Skin epidermis (tissue), 12 donors: ENCODE results near the gene KRTAP3-1.
"Not testable (repeated sequence)": the region's sequence is repeated elsewhere in the genome, so short reads cannot be mapped to it uniquely, and the experiment has no call there.

Experiments used
- H3K27ac ChIP-seq, 21 experiments: fragments of 200-600 bp; sonication (generic) in 11 of 21; one replicate each; pipeline ENCODE4 v1.5.0; 2020; ENCODE audit warnings: mild to moderate bottlenecking in 3 of 21, inconsistent platforms in 2 of 21, moderate library complexity in 2 of 21
- H3K4me3 ChIP-seq, 7 experiments: fragments of 200-600 bp; sonication (generic) in 2 of 7; one replicate each; pipeline ENCODE4 v1.5.0; 2020; ENCODE audit warnings: inconsistent platforms in 2 of 7, mild to moderate bottlenecking in 2 of 7, moderate library complexity in 1 of 7

KRTAP3-1 gene

DNA sequence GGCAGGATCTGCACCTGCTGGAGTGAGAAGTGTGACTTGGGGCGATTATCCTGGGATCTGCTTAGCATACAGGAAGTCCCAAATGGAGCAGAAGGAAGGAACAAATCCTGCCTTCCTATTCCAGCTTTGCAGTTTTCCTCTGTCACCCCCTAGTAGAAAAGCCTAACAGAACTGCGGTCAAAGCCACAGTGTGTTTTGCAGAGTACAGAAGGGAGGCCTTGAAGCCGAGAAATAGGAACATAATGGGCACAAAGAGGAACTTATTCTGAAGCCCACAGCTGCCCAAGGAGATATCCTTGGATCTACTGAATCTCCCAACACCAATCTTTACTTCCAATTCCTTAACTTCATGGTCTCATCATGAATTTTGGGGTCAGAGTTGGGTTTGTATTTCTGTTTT, 9.6 kb upstream of the KRTAP3-1 start:
- Histone ChIP-seq H3K27ac (no peak overlapping the region), H3K4me3 (no peak overlapping the region)

DNA sequence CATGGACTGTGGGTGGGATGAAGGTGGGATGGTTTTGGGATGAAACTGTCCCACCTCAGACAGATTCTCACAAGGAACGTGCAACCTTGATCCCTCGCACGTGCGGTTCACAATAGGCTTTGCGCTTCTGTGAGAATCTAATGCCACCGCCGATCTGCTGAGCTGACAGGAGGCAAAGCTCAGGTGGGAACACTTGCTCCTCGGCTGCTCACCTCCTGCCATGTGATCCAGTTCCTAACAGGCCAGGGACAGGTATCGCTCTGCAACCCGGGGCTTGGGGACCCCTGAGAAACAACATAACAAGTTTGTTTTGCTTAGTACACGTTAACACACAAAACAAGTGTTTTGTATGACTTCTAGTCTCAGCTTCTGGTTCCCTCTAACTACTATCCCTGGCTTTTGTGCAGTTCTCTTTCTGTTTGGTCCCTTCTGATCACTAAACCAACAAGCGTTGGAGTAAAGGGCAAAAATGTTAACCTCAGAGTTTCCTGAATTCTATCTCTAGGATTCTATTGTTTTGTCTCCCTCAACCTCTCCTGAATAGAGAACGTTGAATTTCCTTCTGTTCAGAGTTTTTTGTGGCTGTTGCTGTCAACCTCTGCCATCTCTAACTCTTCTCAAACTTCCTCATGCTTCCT, 7.8 kb upstream of the KRTAP3-1 start:
- Histone ChIP-seq H3K27ac (no peak overlapping the region), H3K4me3 (no peak overlapping the region)

DNA sequence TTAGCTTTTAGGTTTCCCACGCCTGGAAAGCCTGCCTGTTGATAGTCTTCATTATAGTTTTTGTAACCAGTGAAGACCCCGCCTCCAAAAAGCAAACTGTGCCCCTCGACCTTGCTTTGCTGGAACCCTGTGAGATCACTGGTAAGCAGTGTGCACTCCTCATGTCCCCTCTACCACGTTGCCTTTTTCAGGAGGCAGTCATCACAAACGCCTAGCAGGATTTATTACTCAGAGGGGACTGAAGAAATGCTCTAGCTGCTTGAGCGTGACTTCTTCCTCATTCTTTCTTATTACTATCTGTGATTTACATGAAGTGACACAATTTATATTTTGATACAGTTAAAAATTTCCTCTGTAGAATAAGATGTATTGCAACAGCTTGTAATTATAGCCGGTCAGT, 6.5 kb upstream of the KRTAP3-1 start:
- H3K27ac ChIP-seq = no peak overlapping the region
- no peak overlapping the region for H3K4me3 ChIP-seq

DNA sequence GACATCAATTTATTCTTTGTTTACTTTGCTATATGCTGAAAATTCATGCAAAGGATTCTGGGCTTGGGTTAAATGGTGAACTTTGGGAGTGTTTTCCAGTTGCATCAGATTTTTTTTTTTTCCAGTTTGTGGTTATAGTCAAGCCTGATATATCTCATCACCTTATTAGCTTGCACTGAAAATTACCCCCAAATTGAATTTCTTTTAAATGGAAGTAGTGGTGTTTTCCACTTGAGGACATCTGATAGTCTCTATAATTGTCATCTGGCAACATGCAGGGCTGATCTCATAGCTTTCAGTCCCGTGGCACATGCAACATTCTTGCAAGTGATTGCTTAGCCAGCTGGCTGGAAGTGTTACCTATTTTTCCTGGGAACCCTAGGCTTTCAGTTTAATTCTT, 4.7 kb upstream of the KRTAP3-1 start:
- Histone ChIP-seq H3K27ac (no peak overlapping the region), H3K4me3 (no peak overlapping the region)

DNA sequence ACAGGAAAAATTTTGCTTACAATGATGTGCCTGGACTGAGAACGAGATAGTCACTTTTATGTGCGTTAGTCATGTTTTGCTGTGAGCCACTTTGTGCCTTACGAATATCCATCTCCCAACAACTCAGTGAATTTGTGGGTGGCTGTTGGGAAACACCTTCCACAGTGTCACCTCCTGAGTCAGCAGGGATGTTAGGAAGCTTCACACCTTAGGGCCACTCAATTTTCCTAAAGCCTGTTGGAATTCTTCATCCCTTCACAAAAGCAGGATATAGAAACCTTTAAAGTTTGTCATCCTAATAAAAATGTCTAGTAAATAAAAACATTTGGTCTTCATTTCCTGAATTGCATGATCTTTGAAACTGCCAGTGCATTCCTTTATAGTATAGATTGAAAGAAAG, 4.3 kb upstream of the KRTAP3-1 start:
- no peak overlapping the region for H3K4me3 ChIP-seq
- H3K27ac ChIP-seq = no peak overlapping the region

DNA sequence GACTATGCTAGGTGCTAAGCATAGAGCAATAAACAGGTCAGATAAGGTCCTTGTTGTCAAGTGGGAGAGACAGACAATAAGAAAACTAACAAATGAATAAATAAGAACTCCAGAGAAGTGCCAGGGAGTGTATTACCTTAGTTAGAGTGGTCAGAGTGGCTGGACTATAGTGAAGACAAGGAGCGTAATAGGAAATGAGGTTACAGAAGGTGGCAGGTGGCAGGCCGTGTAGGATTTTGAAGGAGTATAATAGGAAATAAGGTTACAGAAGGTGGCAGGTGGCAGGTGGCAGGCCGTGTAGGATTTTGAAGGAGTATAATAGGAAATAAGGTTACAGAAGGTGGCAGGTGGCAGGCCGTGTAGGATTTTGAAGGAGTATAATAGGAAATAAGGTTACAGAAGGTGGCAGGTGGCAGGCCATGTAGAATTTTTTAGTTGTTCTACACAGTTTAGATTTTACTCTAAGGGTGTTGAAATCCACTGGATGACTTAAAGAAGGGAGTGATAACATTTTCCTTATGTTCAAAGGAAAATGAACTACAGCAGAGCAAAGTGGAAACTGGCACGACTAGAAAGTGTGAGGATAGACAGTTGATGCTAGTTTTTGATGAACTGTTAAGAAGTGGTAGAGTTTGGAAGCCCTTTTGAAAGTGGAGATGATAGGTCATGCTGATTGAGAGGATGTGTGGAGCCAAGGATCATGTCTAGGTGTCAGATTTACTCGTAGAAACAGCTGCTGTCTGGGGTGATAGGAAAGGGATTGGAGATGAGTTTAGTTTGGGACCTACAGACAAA, 3.6 kb upstream of the KRTAP3-1 start:
- Histone ChIP-seq H3K4me3 (no peak overlapping the region), H3K27ac (no peak overlapping the region)

DNA sequence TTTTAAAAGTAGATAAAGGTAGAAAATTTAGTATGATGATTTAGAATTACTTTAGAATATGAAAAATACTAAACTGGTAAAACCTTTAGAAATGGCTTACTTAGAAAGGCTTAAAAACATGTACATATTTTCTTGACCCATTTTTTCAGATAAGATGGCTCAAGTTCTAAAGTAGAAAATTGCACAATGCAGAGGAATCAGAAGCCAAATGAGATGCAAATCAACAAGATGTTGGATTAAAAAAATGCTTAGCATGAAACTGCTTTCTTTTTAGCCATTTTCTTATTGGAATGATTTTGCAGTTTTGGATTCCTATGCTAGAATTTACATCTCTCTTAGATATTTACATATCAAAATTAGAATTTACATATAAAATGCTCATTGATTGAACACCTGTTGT, 1.5 kb upstream of the KRTAP3-1 start:
- Histone ChIP-seq H3K27ac (no peak overlapping the region), H3K4me3 (no peak overlapping the region)

DNA sequence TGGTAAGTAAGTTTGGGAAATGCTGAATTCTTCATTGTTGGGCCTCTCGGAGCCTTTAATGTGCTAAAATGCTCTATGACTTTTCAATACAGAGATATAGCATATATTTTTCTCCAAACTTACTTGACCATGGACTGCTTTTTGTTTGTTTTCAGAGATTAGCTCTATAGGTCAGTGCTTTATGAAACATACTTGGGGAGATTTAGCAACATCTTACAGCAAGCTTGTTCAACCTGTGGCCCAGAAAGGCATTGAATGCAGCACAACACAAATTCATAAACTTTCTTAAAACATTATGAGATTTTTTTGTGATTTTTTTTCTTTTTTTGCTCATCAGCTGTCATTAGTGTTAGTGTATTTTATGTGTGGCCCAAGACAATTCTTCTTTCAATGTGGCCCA, 1.0 kb upstream of the KRTAP3-1 start:
- Histone ChIP-seq H3K4me3 (no peak overlapping the region), H3K27ac (no peak overlapping the region)

DNA sequence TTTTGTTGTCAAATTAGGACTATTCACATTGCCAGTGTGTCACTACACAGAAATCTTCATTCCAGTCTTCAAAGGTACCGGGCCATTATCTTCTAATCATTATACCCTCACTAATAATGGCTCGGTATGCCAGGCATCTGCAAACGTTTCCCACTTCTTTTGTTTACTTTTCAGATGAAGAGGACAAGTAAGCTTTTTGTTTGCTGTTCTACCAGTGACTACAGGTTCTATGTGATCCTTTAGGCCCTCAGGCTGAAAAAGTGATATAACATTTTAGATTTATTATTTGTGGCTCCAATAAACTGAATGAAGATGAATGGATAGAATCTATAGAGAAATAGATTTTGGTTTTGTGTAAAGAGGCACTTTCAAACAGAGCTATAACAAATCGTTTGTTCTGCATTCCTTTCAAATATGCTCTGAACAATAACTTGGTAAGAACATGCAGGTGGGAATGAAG, 403 bp upstream of the KRTAP3-1 start:
- no peak overlapping the region for H3K4me3 ChIP-seq
- H3K27ac ChIP-seq = no peak overlapping the region

DNA sequence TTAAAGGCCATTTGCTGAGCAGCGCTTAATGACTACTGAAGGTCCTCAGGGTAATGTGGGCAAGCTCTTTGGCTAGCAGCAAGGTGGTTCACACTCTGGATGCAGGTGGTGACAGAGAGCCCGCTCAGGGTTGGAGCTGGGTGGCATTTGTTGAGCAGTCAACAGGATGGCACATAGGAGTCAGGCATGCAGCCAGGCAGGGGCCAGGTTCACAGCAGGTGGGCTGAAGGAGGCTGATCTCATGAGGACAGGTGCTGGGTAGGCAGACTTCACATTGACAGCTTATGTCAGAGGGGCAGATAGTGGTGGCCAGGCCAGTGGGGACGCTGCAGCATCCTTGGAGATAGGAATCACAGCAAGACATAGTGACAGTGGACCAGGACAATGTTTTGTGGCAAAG, 4.5 kb downstream of the KRTAP3-1 start:
- no peak overlapping the region for H3K27ac ChIP-seq
- H3K4me3 ChIP-seq = no peak overlapping the region

DNA sequence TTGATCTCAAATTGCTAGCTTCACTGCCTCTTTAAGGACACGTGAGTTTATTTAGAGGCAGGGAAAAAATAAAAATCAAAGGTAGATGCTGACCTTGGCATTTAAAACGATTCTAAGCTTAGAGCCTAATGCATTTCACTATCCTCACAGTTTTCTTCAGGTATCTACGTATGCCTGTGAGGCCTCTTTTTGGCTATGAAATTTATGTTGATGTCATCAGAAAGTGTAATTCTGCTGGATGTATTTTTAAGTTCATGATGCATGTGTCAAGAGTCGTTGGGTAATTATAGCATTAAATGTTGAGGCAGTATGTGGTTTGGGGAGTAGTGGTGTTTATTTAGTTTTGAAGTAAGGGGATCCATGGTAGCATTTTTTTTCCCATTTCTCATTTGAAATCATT, 5.0 kb downstream of the KRTAP3-1 start:
- Histone ChIP-seq H3K27ac (no peak overlapping the region), H3K4me3 (no peak overlapping the region)

DNA sequence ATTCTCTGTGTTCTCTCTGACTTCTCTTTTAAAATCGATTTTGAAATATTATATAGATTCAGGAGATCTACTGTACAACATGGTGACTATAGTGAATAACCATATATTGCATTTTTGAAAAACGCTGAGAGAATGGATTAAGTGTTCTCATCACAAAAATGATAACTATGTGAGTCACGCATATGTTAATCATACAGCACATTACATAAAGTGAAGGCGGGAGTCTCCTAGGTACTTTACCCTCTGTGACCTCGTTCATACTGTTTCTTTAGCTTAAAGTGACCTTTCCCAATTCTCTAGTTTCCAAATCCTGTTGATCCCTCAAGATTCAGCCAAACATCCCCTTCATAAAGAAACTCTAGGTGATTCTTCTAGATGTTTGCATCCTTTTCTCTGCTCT, 6.1 kb downstream of the KRTAP3-1 start:
- Histone ChIP-seq H3K4me3 (no peak overlapping the region), H3K27ac (no peak overlapping the region)

DNA sequence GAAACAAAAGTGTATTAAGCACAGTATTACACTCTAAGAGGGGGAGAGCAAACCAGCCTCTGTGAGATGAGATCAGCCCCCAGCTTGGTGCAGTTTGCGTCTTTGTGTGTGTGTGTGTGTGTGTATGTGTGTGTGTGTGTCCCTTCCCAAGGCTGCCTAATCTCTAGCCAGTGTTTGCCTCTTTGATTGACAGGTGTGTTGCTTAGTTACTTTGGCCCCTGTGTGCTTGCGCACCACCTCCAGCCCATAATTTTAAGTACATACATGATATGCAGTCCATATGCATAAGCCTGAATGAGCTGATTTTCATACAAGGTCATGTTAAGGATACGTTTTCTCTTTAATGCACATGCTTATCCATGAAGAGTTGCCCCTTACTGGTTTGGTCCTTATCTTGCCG, 7.1 kb downstream of the KRTAP3-1 start:
- Histone ChIP-seq H3K27ac (no peak overlapping the region), H3K4me3 (no peak overlapping the region)

DNA sequence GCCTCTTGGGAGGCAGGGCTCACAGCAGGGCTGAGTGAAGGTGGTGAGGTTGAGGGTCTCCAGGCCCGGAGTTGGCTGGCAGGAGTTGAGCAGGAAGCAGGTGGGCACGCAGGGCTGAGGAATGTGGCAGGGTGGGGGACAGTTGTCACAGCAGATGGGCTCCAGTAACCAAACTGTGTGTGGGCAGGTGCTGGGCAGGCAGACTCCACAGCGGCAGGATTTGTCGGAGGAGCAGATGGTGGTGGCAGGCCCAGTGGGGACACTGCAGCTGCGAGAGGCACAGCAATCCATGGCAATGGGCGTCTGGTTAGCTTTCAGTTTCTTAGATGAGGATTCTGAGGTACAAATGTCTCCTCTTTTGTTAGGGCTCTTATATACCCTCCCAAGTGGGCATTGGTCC, 9.4 kb downstream of the KRTAP3-1 start, which contains the start of gene KRTAP3-2:
KRTAP3-2 (minus strand) TSS at position 344 of the 400 bp plus-strand sequence; CDS start at position 291, 53 bp downstream.
- H3K4me3 ChIP-seq, H3K27ac ChIP-seq: not testable (repeated sequence)

DNA sequence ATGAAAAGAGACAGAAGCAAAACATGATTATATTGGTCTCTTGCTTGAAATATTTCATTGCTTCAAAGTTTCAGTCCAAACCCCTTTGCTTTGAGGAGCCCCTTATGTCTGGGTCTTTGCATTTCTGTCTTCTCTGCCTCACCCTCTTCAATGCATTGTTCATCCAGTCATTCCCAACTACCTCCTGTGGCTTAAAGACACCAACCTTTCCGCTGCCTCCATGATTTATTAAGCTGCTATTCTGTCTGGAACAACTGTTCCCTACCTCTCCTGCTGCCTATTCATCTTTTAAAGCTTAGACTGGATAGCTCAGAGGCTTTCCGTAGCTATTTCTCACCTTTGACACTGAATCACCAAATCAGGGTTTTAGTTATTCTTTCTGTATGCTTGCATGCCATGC, 11.6 kb downstream of the KRTAP3-1 start:
- no peak overlapping the region for H3K4me3 ChIP-seq

DNA sequence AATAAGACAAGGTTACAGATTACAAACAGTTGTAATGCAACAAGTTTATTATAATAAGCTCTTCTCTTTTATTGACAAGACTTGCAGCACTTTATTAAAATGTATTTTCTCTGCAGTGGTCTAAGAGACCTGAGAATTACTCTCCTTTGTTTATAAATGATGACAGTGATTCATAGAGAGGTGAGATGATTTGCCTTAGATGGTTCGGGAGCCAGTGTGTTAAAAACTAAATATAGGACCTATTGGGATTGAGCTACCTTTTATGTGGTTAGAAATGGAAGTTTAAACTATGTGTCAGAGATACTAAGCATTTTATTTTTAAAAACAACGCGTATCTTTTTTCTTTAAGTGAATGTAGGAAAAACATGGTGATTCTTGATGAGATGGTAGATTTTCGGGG, 12.1 kb downstream of the KRTAP3-1 start:
- Histone ChIP-seq H3K27ac (no peak overlapping the region), H3K4me3 (no peak overlapping the region)

More for the DNA sequence above, 11.6 kb downstream of the KRTAP3-1 start:
- H3K27ac ChIP-seq = no peak overlapping the region

DNA sequence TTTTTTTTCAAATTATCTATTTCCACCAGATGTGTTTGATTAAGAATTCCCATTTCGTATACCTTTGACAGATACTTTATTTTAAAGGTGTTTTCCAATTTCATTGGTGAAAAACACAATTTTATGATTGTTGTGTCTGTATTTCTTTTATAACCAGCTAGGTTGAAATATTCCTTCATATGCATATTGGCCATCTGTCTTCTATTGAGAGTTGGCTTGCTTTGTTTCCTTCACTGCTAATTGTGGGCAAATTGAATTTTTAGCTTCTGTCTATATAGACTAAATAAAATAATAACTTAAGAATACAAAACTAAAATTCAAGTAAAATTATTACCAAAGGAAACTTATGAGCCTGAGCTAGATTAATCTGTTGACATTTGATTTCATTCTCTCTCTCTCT, 13.8 kb downstream of the KRTAP3-1 start:
- Histone ChIP-seq H3K27ac (no peak overlapping the region), H3K4me3 (no peak overlapping the region)

DNA sequence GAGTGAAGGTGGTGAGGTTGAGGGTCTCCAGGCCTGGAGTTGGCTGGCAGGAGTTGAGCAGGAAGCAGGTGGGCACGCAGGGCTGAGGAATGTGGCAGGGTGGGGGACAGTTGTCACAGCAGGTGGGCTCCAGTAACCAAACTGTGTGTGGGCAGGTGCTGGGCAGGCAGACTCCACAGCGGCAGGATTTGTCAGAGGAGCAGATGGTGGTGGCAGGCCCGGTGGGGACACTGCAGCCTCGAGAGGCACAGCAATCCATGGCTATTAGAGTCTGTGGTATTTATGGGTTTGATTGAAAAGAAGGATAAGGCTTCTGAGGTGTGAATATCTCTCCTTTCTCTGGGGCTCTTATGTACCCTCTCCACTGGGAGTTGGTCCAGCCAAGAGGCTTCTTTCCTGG, 15.1 kb downstream of the KRTAP3-1 start, which contains the start of gene KRTAP3-3:
KRTAP3-3 (minus strand) TSS at position 326 of the 400 bp plus-strand sequence; CDS start at position 259, 67 bp downstream.
- no peak within 1 kb of the TSS for H3K4me3 ChIP-seq
- H3K27ac ChIP-seq = no peak within 1 kb of the TSS

DNA sequence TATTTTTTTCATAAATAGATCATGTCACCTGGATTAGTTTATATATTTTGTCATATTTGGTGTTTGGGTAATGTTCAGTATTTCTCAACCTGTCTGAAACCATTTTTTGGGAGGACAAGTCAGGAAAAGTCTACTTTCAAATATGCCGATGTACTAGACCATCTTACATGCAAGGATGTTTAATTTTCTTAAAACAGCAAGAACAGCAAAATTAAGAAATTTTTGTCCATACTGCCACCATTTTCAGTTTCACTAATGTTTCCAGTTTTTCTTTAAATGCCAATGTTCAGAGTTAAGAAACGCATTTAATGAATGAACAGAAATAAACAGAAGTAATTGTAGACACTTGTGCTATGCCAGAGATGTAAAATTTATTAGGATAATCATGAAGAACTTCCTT, 15.8 kb downstream of the KRTAP3-1 start:
- H3K27ac ChIP-seq = no peak overlapping the region
- no peak overlapping the region for H3K4me3 ChIP-seq

DNA sequence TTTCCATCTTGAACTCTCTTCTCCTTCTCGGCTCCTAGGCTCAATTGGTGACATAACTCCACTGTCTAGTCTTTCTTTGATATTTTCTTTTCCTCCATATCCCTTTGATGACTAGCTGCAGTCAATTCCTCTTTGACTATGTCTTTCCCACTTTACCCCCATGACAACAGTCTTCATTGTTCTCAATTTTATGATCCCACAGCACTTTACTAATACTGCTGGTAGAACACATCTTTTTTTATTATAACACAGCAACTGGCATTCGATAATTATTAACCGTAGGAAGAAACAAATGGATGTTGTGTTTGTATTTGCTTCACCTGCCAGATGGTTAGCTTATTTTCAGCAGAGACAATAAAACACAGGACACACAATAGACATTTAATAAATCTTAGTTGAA, 16.3 kb downstream of the KRTAP3-1 start:
- Histone ChIP-seq H3K27ac (no peak overlapping the region), H3K4me3 (no peak overlapping the region)

DNA sequence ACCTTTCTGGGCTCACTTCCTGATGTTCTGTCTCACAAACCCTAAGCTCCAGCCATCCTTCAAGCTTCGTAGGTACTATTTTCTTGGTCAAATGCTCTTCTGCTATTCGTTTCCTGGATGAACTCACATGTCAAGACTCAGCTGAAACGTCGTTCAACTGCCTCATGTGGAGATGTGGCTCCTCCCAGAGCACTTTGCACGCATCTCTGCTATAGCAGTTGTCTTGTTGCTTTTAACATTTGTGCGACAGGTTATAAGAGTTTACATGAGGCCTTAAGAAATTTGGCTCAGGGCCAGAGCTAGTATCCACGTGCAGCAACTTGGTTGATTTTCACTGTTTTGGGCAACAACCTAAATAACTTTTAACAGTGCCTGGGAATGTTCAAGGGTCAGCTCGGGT, 22.0 kb downstream of the KRTAP3-1 start:
- no peak overlapping the region for H3K4me3 ChIP-seq

More for the DNA sequence above, 22.0 kb downstream of the KRTAP3-1 start:
- no peak overlapping the region for H3K27ac ChIP-seq
